GM18508 (cell line): ENCODE data around the gene ZNF318.
"Not testable (repeated sequence)": the region's sequence is repeated elsewhere in the genome, so short reads cannot be mapped to it uniquely, and the experiment has no call there.

ENCODE experiments used
- ATAC-seq: cut with Tn5 transposase; IDR thresholded peaks from one replicate; pipeline ENCODE4 v1.9.1; 2021; ENCODE audit warnings: moderate number of reproducible peaks; ENCODE audit not compliant: insufficient read depth, unreplicated experiment

ZNF318 gene, protein sequence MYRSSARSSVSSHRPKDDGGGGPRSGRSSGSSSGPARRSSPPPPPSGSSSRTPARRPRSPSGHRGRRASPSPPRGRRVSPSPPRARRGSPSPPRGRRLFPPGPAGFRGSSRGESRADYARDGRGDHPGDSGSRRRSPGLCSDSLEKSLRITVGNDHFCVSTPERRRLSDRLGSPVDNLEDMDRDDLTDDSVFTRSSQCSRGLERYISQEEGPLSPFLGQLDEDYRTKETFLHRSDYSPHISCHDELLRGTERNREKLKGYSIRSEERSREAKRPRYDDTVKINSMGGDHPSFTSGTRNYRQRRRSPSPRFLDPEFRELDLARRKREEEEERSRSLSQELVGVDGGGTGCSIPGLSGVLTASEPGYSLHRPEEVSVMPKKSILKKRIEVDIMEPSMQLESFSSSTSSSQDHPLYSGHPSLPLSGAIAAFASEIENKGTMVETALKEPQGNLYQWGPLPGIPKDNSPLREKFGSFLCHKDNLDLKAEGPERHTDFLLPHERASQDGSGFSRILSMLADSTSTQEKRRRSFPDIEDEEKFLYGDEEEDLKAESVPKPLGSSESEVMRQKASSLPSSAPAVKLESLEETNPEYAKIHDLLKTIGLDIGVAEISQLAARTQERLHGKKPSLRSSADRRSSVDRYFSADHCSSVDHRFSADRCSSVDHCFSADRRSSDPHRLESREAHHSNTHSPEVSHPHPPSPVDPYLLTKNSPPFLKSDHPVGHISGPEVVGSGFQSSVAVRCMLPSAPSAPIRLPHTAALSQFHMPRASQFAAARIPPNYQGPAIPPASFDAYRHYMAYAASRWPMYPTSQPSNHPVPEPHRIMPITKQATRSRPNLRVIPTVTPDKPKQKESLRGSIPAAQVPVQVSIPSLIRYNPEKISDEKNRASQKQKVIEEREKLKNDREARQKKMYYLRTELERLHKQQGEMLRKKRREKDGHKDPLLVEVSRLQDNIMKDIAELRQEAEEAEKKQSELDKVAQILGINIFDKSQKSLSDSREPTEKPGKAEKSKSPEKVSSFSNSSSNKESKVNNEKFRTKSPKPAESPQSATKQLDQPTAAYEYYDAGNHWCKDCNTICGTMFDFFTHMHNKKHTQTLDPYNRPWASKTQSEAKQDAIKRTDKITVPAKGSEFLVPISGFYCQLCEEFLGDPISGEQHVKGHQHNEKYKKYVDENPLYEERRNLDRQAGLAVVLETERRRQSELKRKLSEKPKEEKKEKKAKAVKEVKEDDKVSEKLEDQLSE (N-terminal part only)

DNA sequence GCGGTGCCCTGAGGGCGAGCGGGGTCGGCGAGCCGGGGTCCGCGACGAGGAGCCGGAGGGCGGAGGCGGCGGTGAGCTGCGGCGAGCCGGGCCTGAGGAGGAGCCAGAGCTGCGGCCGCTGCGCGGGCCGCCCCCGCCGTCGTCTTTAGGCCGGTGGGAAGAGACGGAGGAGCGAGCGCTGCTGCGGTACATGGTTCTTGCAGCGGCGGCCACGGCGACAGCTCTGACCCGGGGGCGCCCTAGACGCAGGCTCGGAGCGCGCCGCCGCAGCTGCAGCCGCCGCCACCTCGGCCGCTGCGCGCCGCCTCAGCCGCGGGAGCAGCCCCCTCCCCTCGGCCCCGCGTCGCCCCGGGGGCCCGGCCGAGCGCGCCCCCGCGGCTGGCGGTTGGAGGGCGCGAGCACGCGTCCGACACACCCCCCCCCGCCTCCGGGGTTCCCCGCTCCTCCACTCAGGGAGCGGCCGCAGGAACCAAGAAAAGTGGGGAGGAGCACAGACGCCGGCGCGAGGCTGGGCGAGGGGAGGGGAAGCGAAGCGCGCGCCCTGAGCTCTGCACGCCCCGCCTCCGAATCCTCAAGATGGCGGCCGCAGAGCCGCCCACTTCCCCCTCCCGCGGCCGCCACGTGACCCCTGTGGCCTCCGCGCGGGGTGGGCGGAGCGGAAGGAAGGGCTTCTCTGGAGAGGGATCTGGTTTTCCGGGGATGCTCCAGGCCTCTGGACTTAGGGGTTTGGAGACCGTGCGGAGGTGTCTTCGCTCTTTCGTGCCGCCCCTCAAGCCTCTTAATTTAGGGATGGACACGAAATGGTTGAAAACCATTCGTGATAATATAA, at the start of gene ZNF318:
ZNF318 (minus strand) TSS at position 474 of the 829 bp plus-strand sequence; CDS start at position 192, 282 bp downstream.
- peak; percentile 34 for ATAC-seq

DNA sequence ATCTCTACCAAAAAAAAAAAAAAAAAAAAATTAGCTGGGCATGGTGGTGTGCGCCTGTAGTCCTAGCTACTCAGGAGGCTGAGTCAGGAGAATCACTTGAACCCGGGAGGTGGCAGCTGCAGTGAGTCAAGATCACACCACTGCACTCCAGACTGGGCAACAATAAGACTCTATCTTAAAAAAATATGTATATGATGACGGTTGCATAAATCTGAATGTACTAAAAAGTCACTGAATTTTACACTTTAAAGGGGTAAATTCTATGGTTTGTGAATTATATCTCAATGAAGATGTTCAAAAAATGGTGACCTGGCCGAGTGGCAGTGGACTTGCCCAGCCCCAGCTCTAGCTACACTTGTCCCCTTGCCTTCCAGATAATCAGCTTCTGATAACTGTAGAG, 47.5 kb upstream of the ZNF318 start:
- ATAC-seq, result no peak

DNA sequence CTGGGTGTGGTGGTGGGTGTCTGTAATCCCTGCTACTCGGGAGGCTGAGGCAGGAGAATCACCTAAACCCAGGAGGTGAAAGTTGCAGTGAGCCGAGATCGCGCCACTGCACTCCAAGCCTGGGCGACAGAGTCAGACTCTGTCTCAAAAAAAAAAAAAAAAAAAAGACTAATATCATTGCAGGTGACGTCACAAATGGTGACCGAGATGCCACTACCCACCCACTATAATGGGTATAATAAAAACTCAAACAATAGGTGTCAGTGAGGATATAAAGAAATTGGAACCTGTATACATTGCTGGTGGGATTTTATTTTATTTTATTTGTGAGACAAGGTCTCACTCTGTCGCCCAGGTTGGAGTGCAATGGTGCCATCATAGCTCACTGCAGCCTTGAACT, 45.8 kb upstream of the ZNF318 start:
- not testable (repeated sequence) for ATAC-seq

DNA sequence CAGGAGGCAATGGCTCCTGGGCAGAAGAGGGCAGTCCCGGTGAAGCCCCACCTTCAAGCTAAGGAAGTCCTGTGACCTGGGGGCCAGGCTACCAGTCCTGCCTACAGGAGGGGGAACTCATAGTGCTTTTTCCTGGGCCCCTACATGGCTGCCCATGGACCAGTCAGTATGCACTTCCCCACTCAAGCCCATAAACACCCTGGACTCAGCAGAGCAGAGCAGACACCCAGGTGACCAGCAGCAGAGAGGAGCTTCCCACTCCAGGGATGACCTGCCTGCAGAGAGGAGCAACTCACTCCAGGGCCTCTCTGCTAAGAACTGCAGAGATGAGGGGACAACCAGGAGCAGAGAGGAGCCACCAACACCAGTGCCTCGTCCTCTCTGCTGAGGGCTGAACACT, 43.6 kb upstream of the ZNF318 start:
- ATAC-seq, result no peak

DNA sequence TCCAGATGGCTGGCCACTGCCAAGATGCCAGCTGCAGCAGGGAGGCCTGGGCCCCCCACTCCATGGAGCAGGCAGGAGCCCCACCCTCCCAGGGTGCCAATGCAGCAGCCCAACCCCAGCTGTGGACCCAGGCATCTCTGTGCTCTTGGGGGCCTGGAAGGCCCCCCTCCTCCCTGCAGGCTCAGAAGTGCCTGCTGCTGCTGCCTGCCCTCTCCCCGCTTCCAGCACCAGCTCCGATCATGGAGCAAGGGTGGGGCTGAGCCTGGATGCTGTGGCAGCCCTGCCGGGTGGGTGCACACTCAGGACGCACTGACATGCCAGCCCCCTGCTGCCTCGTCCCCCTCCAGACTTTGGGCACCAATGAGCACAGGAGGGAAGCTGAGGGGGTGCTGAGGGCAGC, 43.1 kb upstream of the ZNF318 start:
- no peak for ATAC-seq

DNA sequence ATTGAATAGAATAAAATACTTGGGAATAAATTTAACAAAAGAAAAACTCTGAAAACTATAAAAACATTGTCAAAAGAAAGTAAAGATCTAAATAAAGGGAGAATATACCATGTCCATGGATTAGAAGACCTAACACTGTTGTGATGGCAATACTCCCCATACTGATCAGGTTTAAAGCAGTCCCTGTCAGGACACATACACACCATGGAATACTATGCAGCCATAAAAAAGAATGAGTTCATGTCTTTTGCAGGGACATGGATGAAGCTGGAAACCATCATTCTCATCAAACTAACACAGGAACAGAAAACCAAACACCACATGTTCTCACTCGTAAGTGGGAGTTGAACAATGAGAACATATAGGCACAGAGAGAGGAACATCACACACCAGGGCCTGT, 41.3 kb upstream of the ZNF318 start:
- not testable (repeated sequence) for ATAC-seq

DNA sequence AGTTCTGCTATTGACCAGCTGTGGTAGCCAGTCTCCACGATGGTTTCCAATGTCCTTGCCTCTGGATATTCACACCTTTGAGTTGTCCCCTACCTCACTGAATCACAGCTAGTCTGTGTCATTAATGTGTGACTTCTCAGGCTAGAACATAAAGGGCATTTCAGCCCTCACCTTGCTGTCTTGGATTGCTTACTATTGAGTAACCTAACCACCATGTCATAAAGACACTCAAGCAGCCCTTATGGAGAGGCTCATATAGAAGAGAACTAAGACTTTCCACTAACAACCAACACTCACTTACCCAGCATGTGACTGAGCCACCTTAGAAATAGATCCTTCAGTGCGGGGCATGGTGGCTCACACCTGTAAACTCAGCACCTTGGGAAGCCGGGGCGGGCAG, 38.8 kb upstream of the ZNF318 start:
- no peak for ATAC-seq

DNA sequence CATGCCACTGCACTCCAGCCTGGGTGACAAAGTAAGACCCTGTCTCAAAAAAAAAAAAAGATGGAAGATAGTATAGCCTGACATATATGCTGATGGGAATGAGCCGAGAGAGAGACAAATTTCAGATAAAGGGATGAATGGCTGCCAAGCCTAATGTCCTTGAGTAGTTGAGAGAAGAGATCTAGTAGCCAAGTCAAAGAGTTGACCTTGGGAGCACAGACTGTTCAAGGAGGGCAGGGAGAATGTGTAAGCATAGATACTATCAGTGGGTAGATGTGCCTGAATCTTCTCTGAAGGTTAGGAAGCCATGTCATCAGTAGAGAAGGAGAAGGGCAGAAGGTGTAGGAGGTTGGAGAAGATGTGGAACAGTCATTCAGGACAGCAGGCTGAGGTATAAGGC, 37.8 kb upstream of the ZNF318 start:
- ATAC-seq, result no peak

DNA sequence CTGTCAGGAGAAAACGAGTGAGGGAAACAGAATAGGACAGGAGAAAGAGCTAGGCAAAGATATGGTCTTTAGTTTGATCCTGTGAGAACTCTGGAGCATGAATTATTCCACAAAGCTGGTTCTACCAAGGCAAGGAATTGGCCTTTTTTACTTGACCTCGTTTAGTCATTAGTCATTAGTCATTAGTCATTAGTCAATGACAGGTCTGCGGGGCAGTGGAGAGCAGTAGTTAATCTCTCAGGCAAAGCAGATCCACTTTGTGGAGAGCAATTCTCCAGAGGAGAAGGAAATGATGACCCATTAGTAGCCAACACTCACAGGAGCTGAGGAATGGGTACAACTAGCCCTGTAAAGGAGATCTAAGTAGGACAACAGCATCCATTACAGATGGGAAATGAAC, 35.9 kb upstream of the ZNF318 start:
- ATAC-seq, result no peak

DNA sequence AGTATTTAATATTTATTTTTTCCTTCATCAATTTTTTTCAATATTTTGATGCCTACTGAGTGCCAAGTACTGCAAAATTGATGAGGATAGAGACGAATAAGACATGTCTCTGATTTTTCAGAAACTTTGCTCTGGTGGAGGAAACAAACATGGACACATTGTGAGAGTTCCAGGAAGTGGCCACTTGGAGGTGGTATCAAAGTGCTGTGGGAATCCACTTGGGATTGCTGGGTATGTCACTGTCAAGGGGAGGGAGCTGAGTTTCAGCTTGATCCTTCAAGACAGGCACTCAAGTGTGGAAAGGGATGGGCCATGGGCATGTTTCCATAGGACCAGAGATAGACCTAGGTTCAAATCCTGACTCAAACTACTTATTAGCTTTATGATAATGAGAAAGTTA, 33.4 kb upstream of the ZNF318 start:
- ATAC-seq, result no peak

DNA sequence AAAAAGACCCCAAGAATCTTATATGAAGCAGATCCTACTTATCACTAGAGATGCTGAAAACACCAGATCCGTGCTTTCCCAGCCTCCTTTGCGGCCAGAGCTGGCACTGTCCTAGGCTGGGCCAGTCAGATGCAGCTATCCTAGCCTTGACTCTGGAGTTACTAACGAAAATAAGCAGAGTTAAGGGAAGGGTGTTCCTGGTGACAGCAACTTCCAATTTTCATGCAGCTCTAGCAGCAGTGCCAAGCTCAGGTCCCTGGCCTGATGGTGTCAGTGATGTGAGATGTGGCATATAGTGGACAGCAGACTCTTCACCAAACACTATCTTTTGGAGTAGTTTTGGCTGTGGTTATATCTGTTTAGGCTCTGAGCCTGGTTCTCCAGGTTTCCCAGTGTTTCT, 32.3 kb upstream of the ZNF318 start:
- ATAC-seq, result no peak

DNA sequence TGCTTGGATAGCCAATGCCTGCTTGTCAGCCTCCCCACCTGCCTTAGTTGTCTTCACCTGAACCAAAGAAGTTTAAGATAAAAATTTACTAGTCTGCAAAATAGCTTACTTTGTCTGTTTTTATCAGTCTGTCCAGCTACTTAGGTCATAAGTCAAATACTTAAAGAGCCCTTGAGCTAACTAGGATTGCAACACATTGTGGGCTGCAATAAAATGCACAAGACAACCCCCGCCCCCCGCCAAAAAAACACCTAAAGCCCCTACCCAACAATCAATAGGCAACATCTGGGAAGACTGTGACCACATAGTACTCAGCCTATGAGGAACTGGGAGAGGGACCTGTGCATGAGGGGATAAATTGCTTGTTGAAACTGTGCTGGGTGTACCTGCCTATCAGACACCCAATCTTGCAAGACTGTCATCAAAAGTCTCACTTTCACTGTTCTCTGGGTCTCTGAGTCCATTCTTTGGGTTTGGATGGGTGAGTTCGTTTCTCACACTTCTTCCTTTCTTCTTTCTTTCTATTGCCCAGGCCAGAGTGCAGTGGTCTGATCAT, 30.6 kb upstream of the ZNF318 start:
- ATAC-seq, result no peak

DNA sequence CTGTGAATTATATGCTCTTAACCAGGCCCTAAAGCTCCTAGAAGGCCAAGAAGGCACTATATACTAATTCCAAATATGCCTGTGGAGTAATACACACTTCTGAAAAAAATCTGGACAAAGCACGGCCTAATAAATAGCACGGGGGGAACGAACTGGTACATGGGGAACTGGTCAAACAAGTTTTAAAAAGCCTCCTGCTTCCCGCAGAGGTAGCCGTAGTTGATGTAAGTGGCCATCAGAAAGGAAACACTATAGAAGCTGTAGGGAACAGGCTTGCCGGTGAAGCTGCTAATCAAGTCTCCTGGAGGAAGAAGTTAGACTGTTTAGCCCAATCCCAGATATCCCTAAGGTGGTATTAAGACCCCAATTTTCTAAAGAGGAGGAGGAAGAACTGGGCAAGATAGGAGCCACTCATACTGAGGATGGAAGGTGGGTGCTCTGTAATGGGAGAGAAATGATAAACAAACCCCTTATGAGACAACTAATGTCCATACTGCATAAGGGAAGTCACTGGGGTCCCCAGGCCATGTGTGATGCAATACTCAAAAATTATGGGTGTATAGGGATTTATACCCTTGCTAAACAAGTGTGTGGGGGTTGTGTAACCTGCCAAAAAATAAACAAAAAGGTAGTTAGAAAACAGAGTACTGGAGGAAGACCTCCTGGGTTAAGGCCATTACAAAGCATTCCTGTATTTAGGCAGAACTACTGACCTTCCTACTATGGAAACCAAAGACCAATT, 27.1 kb upstream of the ZNF318 start:
- ATAC-seq, result no peak

DNA sequence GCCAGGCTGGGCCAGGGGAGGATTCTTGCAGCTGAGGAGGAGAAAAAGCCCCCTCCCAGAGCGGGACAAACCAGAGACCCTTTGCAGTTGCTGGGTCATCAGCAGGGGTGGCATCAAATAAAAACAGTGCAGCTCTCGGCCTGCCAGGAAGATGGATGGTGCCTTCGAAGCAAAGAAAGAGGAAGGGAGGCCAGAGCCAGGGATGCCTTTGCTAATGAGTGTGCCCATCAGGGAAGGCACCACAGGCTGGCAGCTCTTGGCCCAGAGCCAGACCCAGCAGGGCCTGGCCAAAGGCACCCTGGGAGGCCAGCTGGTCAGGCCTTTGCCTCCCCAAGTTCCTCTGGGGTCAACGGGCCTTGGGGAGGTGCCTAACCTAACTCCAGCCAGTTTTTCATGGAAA, 26.3 kb upstream of the ZNF318 start:
- no peak for ATAC-seq

DNA sequence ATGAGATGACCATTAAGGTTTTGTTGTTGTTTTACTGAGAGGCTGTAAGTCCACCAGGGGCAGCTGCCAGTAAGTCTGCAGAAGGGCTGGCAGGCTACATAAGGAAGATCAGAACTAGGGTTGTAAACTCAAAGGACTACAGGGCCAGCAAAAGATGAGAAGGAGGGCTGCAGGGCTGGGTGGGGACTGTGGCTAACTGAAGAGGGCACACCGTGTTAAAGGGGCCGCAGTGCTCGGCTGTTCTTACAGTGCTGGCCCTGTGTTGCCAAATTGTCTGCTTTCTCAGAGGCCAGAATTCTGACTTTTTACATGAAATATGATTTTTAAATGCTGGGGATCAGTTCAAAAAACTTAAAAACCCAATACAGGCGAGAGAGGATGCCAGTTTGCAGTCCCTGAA, 25.5 kb upstream of the ZNF318 start:
- no peak for ATAC-seq

DNA sequence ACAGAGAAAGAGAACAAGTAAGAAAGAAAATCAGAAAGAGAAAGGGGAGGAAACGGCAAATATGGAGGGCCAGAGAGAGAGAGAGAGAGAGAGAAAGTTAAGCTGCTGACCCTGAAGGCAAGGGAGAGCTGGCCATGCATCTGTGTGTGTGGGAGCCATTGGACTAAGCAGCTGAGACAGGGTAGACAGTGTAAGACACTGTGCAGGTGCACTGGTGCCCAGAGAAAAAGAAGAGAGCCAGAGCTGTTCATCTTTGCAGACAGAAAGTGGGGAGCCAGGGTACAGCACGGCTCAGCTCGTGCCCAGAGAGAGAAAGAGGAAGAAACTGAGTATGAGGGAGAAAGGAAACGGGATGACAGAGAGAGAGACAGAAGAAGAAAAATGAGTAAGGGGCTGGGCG, 24.2 kb upstream of the ZNF318 start:
- no peak for ATAC-seq

DNA sequence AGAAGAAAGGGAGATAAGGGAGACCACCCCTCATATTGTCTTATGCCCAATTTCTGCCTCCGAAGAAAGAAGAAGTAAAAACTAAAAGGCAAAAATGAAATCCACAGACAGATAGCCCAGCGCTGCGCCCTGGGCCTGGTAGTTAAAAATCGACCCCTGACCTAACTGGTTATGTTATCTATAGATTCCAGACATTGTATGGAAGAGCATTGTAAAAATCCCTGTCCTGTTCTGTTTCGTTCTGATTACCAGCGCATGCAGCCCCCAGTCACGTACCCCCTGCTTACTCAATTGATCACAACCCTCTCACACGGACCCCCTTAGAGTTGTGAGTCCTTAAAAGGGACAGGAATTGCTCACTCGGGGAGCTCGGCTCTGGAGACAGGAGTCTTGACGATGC, 23.7 kb upstream of the ZNF318 start:
- not testable (repeated sequence) for ATAC-seq

DNA sequence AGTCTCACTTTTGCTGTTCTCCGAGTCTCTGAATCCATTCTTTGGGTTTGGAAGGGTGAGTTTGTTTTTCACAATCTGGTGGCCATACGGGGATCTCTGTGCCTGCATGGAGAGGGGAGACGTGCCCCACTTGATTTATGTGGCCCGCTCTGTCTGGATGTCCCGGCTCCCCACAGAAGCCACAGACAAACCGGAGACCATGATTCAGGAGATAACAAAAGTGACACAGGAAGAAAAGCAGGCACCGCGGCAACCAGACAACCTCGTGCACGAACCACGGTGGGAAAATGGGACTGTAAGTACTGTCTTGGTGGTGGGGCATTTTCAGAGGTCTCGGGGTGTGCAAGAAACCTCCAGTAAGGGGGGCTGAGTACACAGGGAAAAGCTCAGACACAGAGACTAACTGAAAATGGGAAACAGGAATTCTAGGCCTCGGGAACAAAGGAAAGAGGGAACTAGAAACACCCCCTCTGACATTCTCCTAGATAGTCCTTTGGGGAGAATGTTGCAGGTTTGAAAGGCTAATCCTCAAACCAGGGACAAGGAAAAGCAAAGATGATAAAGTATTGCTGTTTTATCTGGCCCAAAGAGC, 22.1 kb upstream of the ZNF318 start:
- ATAC-seq, result no peak
